ENCODE data around the gene PHACTR4. TPM values are rescaled to one million over a fixed set of nuclear protein-coding genes. Genes with fewer than 3 reads are reported as not detected.

The PHACTR4 gene
- total and polyA plus RNA-seq, 2 of the 4 experiments (the other 2 are of a cell fraction) = 7.5 to 15.0 TPM

DNA sequence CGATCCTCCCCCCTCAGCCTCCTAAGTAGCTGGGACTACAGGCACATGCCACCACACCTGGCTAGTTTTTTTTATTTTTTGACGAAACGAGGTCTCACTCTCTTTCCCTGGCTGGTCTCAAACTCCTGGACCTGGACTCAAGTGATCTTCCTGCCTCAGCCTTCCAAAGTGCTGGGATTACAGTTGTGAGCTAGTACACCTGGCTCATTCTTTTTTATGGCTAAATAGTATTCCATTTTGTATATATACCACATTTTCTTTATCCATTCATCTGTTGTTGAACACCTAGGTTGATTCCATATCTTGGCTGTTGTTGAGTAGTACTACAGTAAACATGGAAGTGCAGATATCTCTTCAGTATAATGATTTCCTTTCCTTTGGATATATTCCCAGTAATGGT is 74.0 kb downstream of the PHACTR4 start:
- TF ChIP-seq RAD21 (IDR thresholded peaks at IDR 0.05; ENCODE audit: low read length) = no peak
- TF ChIP-seq MAZ (IDR thresholded peaks at IDR 0.05; ENCODE audit: borderline replicate concordance, low read depth, low read length) = no peak
- TF ChIP-seq MXI1 (IDR thresholded peaks at IDR 0.05; ENCODE audit: borderline replicate concordance, low read depth, low read length) = no peak
- TF ChIP-seq FOS (IDR thresholded peaks at IDR 0.05; ENCODE audit: low read depth, low read length) = no peak
- no peak for TF ChIP-seq USF2 (IDR thresholded peaks at IDR 0.05; ENCODE audit: low read depth, low read length)
- TF ChIP-seq MAFK (IDR thresholded peaks at IDR 0.05; ENCODE audit: low read depth, low read length) = no peak
- no peak for TF ChIP-seq RFX5 (IDR thresholded peaks at IDR 0.05; ENCODE audit: low read depth, low read length)
- Histone ChIP-seq H2AK9ac (replicated peaks; ENCODE audit: low read depth, low read length, poor library complexity) (no peak overlapping the region), H3K4me1 (ENCODE audit: control insufficient read depth, insufficient read depth, low read length) (no peaks in the 10 kb centered on the region), H3K56ac (ENCODE audit: extremely low read depth, insufficient read depth, low read length) (no peak overlapping the region), H2BK120ac (ENCODE audit: low read depth, low read length) (no peak overlapping the region), H4K5ac (ENCODE audit: low read depth, low read length) (no peak overlapping the region), H3K27ac (ENCODE audit: insufficient read depth, low read length) (no peak overlapping the region), H3K27me3 (ENCODE audit: control insufficient read depth, insufficient read depth, low read length) (no peaks in the 10 kb centered on the region), H2AFZ (replicated peaks; ENCODE audit: low read length, poor library complexity) (no peak overlapping the region), H3K18ac (ENCODE audit: low read depth, low read length) (no peak overlapping the region), H3K4ac (ENCODE audit: low read depth, low read length) (no peak overlapping the region), H2BK5ac (ENCODE audit: low read depth, low read length, poor library complexity, severe bottlenecking) (no peak overlapping the region), H4K91ac (ENCODE audit: insufficient read depth, low read depth, low read length) (no peak overlapping the region), H3K4me2 (ENCODE audit: low read depth, low read length) (no peak overlapping the region), H2BK15ac (ENCODE audit: low read depth, low read length) (no peak overlapping the region), H4K8ac (ENCODE audit: low read depth in 2 of 2, low read length in 2 of 2) (no peak overlapping the region), H3K9me3 (ENCODE audit: control insufficient read depth, insufficient read depth, low read length) (no peaks in the 10 kb centered on the region), H2AK5ac (ENCODE audit: low read depth, low read length) (no peak overlapping the region), H3K23ac (ENCODE audit: low read depth, low read length) (no peak overlapping the region), H3K9me1 (ENCODE audit: insufficient read depth, low read length) (no peaks in the 10 kb centered on the region; the same call in 1 of the 2 replicates), H3K36me3 (ENCODE audit: control insufficient read depth, insufficient read depth, low read length) (no peaks in the 10 kb centered on the region), H4K20me1 (ENCODE audit: insufficient read depth, low read length) (no peaks in the 10 kb centered on the region), H3K79me1 (ENCODE audit: low read depth in 1 of 2, low read length in 2 of 2) (peaks cover 17 to 40% of the 10 kb centered on the region in 2 experiments), H3K9ac (ENCODE audit: low read depth, low read length) (no peak overlapping the region), H2BK20ac (ENCODE audit: low read depth, low read length) (no peak overlapping the region), H3K14ac (replicated peaks; ENCODE audit: low read depth, low read length) (no peak overlapping the region), H3K4me3 (ENCODE audit: insufficient read depth, low read depth, low read length) (no peak overlapping the region)
- DNase-seq (no peak), ATAC-seq (ENCODE audit: low read depth) (no peak)
- WGBS, 2 experiments (ENCODE audit: extremely low coverage in 2 of 2, insufficient read length in 1 of 2) = no CpG with 5 or more reads among the region's 3 CpGs
- no TSS peak for BruUV-seq (replicated peaks)
- in situ Hi-C loops (cut with MboI; ENCODE audit: low sequenced_read_pairs) = no loop called here
- ChIA-PET POLR2A (ENCODE audit: unreplicated experiment) (no interaction called here), CTCF (no interaction called here)
- dilution Hi-C loops (cut with HindIII; ENCODE audit: low sequenced_read_pairs, unreplicated experiment) = no loop called here
- intact Hi-C loops (cut with micrococcal nuclease) = no loop called here
